GM21515 (cell line): ENCODE data around the gene GLB1L.

Experiments
- ATAC-seq: cut with Tn5 transposase; IDR thresholded peaks from one replicate; pipeline ENCODE4 v1.9.1; 2021; ENCODE audit not compliant: unreplicated experiment

The GLB1L gene

DNA sequence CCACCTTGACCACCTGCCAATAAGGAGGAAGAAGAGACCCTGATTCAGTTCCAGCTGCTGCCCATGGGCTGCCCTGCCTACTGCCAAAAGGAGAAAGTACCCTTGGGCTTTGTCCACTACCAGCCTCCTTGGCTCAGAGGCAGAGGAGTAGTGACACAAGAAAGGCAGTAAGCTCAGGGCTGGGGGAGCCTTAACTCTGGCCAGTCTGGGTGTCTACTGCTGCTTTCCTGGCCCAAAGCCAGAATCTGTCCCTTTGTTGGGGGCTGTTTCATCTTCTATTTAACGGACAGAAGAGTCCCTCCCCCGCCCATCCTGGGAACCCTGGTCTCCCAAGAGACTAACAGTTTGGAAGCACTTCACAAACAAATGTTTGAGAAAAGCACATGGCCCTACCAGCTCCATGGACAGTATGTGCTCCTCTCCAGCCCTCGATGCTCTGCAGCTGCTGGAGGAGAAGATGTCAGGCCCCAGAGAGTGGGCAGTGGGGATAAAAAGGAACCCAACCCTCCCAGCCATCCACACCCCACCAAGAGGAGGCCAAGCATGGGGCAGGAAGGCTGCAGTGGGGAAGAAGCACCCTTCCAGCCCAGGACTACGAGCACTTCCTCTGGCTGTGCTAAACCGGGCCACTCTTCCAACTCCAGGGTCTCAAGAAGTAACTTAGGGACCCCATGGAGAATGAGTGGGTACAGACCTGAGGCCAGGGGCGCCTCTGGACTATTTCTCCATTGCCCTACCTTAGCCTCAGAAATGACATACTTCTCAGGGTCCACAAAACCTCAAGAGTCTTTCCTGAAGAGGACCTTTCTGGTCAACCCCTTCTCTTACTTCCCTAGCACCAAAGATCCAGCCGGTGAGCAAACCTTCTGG is 17.0 kb downstream of the GLB1L start:
- peak; percentile 0 for ATAC-seq

DNA sequence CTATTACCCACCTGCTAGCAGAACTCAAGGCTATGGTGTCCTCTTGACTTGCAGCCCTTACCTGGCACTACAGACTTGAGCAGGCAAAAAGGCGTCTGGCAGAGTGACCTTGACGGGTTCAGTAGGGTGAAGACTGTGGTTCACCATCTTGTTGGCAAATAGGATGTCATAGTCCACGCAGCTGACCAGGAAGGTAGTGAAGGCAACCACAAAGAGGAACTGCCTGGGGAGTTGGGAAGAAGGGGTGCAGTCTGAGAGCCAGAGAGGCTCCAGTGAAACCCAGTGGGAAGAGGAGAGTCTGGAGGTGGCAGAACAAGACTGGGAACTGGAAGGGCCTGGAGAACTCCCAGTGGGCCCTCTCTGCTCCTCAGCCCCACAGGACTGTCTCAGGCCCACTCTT is 19.9 kb downstream of the GLB1L start:
- no peak for ATAC-seq

GRCh38 chr2:219223831-219224610 is 21.2 kb downstream of the GLB1L start:
- no peak for ATAC-seq

DNA sequence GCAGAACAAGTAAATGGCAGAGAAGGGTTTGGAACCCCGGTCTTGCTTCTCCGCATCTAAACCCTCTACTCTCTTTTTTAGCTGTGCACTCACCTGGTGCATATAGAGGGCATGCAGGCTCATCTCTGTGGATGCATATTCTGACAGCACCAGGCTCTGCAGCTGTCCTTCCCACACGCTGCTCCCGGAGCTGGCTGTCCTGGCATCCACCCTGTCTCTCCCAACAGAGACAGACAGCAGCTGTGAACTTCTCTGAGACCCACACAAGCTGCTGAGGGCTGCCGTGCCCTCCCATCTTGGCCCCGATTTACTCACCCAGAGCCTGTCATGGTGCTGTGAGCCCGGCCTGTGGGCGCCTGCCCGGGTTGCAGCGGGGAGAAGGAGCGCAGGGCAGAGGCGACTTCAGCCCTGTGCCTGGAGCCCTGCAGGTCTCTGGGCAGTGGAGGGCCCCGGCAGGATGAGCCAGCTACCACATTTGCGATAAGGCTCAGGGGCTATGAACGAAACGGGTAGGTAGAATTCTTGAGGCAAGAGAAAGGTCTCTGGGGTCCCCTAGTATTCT is 23.2 kb downstream of the GLB1L start:
- ATAC-seq = no peak

GRCh38 chr2:219220652-219221402 is 24.4 kb downstream of the GLB1L start:
- no peak for ATAC-seq

GRCh38 chr2:219219784-219220532 is 25.3 kb downstream of the GLB1L start:
- ATAC-seq = no peak

DNA sequence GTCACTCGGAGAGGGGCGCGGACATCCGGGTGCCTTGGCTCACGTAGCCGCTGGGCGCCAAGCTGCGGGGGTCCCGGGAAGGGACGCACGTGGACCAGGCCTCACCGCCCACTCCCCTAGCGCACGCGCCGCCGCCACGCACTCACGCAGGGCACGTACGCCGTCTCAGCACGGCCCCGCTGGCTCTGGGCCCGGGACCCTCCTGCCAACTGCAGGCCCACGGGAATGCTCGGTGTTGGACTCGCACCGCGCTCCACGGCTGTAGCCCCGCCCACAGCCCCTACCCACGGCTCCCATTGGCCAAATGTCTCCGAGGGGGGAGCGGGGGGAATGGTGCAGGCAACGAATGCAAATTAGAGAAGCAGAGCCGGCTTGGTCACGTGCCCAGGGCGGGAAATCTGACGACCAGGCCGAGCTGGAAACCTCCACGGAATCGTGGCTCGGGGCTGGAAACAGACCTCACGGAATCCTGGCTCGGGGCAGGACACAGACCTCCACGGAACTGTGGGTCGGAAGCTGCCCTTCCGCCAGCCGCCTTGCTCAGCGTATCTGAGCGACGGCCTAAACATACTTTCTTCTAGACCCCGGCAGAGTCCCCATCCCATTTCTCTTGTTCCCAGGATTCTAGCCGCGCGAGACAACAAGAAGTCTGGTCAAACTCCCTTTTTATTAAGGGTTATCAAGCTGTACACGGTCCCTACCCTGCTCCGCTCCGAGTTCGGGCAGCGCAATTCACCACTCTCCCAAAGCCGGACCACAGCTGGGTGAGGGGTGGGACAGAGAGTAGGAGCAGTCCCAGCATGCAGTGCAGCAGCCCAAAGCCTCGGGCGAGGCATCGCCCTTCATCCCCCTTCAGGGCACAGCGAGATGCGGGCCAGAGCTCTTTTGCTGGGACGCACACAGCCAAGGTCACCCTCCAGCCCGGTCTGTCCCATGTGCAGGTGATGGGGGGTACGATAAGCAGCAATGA is 26.2 kb downstream of the GLB1L start, which contains the start of gene ABCB6:
ABCB6 (minus strand) TSS at position 227 of the 970 bp plus-strand sequence. CDS start 285 bp downstream, outside the sequence.
- peak; percentile 72 for ATAC-seq

DNA sequence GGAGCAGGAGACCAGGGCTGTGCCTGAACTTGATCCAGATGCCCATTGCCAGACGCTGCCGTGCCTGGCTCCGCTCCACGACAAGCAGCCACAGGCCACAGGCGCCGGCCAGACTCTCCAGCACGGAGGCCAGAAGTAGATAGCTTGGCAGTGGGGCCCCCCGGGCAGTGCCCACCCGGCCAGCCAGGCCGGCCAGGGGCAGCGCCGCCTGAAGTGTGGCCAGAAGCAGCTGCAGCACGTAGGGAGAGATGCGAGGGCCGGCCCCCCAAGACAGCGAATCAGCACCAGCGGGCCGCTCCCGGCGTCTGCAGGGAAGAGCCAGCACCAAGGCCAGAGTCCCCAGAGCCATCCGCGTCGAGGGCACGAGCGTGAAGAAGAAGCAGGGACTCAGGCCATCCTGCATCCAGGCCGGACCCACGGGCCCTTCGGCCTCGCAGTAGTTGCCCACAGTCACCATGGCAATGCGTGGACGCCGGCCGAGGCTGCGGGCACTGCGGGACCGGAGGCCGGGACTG is 27.0 kb downstream of the GLB1L start:
- ATAC-seq = peak; percentile 25

DNA sequence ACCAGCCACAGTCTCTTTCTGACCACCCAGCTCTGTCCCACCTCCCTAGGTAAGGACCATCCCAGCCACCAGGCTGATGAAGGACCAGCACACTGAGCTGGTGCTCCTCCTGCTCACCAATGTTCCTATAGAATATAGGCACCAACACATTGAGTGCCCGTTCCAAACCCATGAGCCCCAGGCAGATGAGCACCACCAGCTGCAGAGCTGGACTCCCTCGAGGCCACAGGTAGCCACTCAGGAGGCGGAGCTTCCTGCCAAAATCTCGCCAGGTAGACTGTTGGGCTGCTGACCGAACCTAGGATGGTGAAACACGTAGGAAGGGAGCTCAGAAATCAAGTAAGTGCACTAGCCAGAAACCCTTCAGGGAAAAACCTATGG is 28.7 kb downstream of the GLB1L start:
- ATAC-seq = no peak

- no peak for ATAC-seq
Measured at GRCh38 chr2:219215871-219216534, 29.2 kb downstream of the GLB1L start.

GRCh38 chr2:219214786-219215185 is 30.5 kb downstream of the GLB1L start:
- ATAC-seq = no peak

DNA sequence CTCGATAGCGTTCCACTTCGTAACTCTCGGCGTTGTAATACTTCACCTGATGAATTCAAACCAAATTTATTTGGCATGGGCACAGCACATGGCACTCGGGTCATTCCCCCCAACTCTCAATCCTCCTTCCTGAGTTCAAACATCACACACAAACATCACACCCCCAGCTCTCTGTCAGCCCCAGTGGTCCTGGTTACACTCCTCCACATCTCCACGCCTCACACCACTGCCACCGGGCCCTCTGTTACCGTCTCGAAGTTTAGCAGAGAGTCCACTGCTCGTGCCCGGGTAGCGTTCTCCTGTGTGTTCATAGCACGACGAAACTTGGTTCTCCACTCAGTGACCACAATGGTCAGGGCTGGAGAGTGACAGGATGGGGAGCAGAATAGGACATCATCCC is 31.1 kb downstream of the GLB1L start:
- ATAC-seq = no peak

- no peak for ATAC-seq
Measured at GRCh38 chr2:219213486-219214071, 31.7 kb downstream of the GLB1L start.

DNA sequence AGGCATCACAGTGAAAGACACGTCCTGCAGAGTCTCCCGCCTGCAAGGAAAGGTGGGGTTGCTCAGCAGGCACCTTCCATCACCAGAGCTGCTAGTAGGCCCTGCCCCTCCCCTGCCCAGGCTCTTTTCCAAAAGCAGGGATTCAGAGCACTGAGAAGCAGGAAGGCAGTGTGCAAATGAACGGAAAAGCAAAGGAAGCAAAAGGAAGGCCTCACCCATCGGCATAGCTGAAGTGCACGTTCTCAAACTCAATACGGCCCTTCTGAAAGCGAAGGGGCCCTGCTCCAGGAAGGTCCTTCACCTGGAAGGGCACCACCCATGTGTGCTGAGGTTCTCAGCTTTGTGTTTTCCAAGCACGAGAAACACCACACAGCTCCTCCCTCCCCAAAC is 32.2 kb downstream of the GLB1L start:
- ATAC-seq = no peak

- ATAC-seq = no peak
Measured at GRCh38 chr2:219210886-219211362, 34.3 kb downstream of the GLB1L start.

- no peak for ATAC-seq
Measured at GRCh38 chr2:219210196-219210885, 34.9 kb downstream of the GLB1L start.
